SK-N-SH treated with all-trans-retinoic acid at 6 μM for 48 hours (cell line): ENCODE results near the gene TBKBP1.

Experiments used
- CSDC2 ChIP-seq: fragments of 250-450 bp; sonication (Bioruptor Pico); IDR thresholded peaks from 2 replicates; pipeline ENCODE4 v1.5.0; 2020; ENCODE audit warnings: mild to moderate bottlenecking, moderate library complexity
- CSRNP3 ChIP-seq: fragments of 250-450 bp; sonication (Bioruptor Pico); IDR thresholded peaks from 2 replicates; pipeline ENCODE4 v1.5.1; 2021; ENCODE audit warnings: mild to moderate bottlenecking, moderate library complexity
- PATZ1 ChIP-seq: fragments of 250-450 bp; sonication (Bioruptor Pico); IDR thresholded peaks from 2 replicates; pipeline ENCODE4 v1.8.0; 2020; ENCODE audit warnings: mild to moderate bottlenecking, moderate library complexity, borderline replicate concordance
- RARB ChIP-seq: fragments of 250-450 bp; sonication (Bioruptor Pico); IDR thresholded peaks from 2 replicates; pipeline ENCODE4 v1.8.0; 2021; ENCODE audit warnings: mild to moderate bottlenecking, moderate library complexity
- ZFP3 ChIP-seq: fragments of 250-450 bp; sonication (Bioruptor Pico); IDR thresholded peaks from 2 replicates; pipeline ENCODE4 v1.5.0; 2020; ENCODE audit warnings: mild to moderate bottlenecking, moderate library complexity
- ZNF8 ChIP-seq: fragments of 450-650 bp; formaldehyde crosslinking; IDR thresholded peaks from 2 replicates; pipeline ENCODE4 v1.5.0; 2020; ENCODE audit warnings: mild to moderate bottlenecking, moderate library complexity

- TF ChIP-seq CSRNP3 (CRISPR knock-in tag) (no peak), ZNF8 (CRISPR knock-in tag) (no peak), ZFP3 (CRISPR knock-in tag) (no peak), PATZ1 (CRISPR knock-in tag) (no peak), CSDC2 (CRISPR knock-in tag) (no peak), RARB (CRISPR knock-in tag) (no peak)
Measured at GRCh38 chr17:47685556-47686275, 8.2 kb upstream of the TBKBP1 start.
